HFFc6 (cell line): Measurements from ENCODE around the gene AKR1B1. TPM values are rescaled to one million over a fixed set of nuclear protein-coding genes. Genes with fewer than 3 reads are reported as not detected.

ENCODE experiments used
- DNase-seq: peaks from one replicate; pipeline ENCODE4 v3.0.0-alpha.2; 2018
- H3K27ac Mint-ChIP-seq: 2 replicates; pipeline ENCODE4 v1.8.0; 2020; ENCODE audit warnings: mild to moderate bottlenecking, mixed read lengths
- H3K27me3 Mint-ChIP-seq: 2 replicates; pipeline ENCODE4 v1.8.0; 2021; ENCODE audit warnings: mild to moderate bottlenecking, moderate library complexity, mixed read lengths; ENCODE audit not compliant: insufficient read depth
- H3K36me3 Mint-ChIP-seq: 2 replicates; pipeline ENCODE4 v1.8.0; 2021; ENCODE audit warnings: low read depth, mixed read lengths
- H3K4me1 Mint-ChIP-seq: 2 replicates; pipeline ENCODE4 v1.8.0; 2020; ENCODE audit warnings: low read depth, mixed read lengths
- H3K4me3 Mint-ChIP-seq: 2 replicates; pipeline ENCODE4 v1.8.0; 2020; ENCODE audit warnings: mild to moderate bottlenecking, moderate library complexity, mixed read lengths
- H3K9me3 Mint-ChIP-seq: 2 replicates; pipeline ENCODE4 v1.8.0; 2020; ENCODE audit warnings: mild to moderate bottlenecking, mixed read lengths
- total RNA-seq, 6 experiments: library from RNA; stranded (reverse); fragmentation: NEBNext Ultra II Directional; extraction: Animal tissue kit (Norgen Biotek cat#: 25700); gene quantifications; 2 replicates in 1 of 6; 3 replicates in 5 of 6; pipeline ENCODE4 v1.2.3, GENCODE V29; 2021
- TF ChIP-seq, protein P1 (sequence below): fragments of 200-600 bp; sonication (generic); IDR thresholded peaks from 2 replicates; pipeline ENCODE4 v1.5.0; 2021; ENCODE audit warnings: antibody characterized with exemption, mild to moderate bottlenecking

AKR1B1 gene
- total RNA-seq, 6 experiments from 2014 or later = 208 to 232 (median 223) TPM

DNA sequence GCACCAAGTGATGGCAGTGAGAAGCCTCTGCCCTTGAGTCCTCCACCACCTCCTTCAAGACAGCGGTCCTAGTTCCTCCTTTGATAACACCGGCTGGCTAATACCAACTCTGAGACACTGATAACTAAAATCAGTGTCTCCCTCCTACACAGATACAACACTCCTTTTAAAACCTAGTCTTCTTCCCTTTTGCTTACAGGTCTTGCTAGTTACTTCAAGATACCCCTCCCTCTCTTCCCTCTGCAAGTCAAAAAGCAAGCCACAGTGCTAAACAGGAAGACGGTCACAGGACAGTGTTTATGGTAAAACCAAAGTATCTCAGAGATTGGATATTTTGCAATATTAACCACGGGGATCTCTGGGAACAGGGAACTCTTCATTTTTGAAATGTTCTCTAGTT lies 4.6 kb downstream of the AKR1B1 start:
- TF ChIP-seq, protein P1, sequence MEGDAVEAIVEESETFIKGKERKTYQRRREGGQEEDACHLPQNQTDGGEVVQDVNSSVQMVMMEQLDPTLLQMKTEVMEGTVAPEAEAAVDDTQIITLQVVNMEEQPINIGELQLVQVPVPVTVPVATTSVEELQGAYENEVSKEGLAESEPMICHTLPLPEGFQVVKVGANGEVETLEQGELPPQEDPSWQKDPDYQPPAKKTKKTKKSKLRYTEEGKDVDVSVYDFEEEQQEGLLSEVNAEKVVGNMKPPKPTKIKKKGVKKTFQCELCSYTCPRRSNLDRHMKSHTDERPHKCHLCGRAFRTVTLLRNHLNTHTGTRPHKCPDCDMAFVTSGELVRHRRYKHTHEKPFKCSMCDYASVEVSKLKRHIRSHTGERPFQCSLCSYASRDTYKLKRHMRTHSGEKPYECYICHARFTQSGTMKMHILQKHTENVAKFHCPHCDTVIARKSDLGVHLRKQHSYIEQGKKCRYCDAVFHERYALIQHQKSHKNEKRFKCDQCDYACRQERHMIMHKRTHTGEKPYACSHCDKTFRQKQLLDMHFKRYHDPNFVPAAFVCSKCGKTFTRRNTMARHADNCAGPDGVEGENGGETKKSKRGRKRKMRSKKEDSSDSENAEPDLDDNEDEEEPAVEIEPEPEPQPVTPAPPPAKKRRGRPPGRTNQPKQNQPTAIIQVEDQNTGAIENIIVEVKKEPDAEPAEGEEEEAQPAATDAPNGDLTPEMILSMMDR = no peak
- H3K9me3 Mint-ChIP-seq = no peaks in the 10 kb centered on the region
- H3K4me1 Mint-ChIP-seq = peaks cover 72% of the 10 kb centered on the region
- H3K36me3 Mint-ChIP-seq = peaks cover 45% of the 10 kb centered on the region
- H3K4me3 Mint-ChIP-seq = peak overlapping the region; percentile 5
- peaks cover 2% of the 10 kb centered on the region for H3K27me3 Mint-ChIP-seq
- DNase-seq = no peak
- peak overlapping the region; percentile 52 for H3K27ac Mint-ChIP-seq

DNA sequence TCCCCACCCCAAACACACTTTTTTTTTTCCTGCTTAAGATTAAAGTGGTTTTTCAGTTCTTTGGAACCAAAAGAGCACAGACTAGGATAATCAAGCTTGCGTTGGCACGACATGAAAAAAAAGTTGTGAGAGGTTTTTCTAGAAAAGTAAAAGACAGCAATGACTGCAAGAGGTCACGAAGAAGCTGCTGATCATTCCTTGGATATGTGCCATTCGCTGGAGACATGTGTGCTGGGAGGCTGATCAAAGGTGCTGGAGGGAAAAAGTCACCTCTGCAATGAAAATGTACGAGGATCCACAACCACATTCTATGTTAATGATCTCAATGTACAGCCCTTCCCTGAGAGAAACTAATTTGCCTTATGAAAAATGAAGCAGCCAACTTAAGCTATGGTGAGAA lies 5.4 kb downstream of the AKR1B1 start:
- H3K9me3 Mint-ChIP-seq = no peaks in the 10 kb centered on the region
- no peak for DNase-seq

GRCh38 chr7:134452991-134453473 lies 5.9 kb downstream of the AKR1B1 start:
- Mint-ChIP-seq H3K9me3 (no peaks in the 10 kb centered on the region), H3K27ac (peak overlapping the region; percentile 52), H3K36me3 (peaks cover 57% of the 10 kb centered on the region), H3K4me3 (no peak overlapping the region; the same call in 1 of the 2 replicates), H3K4me1 (peaks cover 82% of the 10 kb centered on the region), H3K27me3 (peaks cover 8% of the 10 kb centered on the region)
- no peak for DNase-seq
- TF ChIP-seq, protein P1 = no peak

More for the DNA sequence above, 5.4 kb downstream of the AKR1B1 start:
- TF ChIP-seq, protein P1 = no peak
- Mint-ChIP-seq H3K4me1 (peaks cover 77% of the 10 kb centered on the region), H3K36me3 (peaks cover 52% of the 10 kb centered on the region), H3K27ac (peak overlapping the region; percentile 52), H3K27me3 (peaks cover 8% of the 10 kb centered on the region), H3K4me3 (peak overlapping the region; percentile 20; the same call in 1 of the 2 replicates)

- no peak overlapping the region; the same call in 1 of the 2 replicates for H3K4me3 Mint-ChIP-seq
Observed at GRCh38 chr7:134452419-134452838, 6.5 kb downstream of the AKR1B1 start.

GRCh38 chr7:134451656-134452055 lies 7.2 kb downstream of the AKR1B1 start:
- TF ChIP-seq, protein P1 = no peak
- peaks cover 56% of the 10 kb centered on the region for H3K36me3 Mint-ChIP-seq
- H3K27ac Mint-ChIP-seq = peak overlapping the region; percentile 31; the same call in 1 of the 2 replicates
- peaks cover 5% of the 10 kb centered on the region; the same call in 1 of the 2 replicates for H3K27me3 Mint-ChIP-seq
- H3K4me3 Mint-ChIP-seq = no peak overlapping the region
- H3K9me3 Mint-ChIP-seq = no peaks in the 10 kb centered on the region
- peaks cover 79% of the 10 kb centered on the region for H3K4me1 Mint-ChIP-seq
- DNase-seq = no peak

More at GRCh38 chr7:134452419-134452838, 6.5 kb downstream of the AKR1B1 start:
- Mint-ChIP-seq H3K36me3 (peaks cover 57% of the 10 kb centered on the region), H3K4me1 (peaks cover 83% of the 10 kb centered on the region), H3K27me3 (peaks cover 6% of the 10 kb centered on the region; the same call in 1 of the 2 replicates), H3K27ac (peak overlapping the region; percentile 52), H3K9me3 (no peaks in the 10 kb centered on the region)
- DNase-seq = no peak
- TF ChIP-seq, protein P1 = no peak
